Metanephros (tissue), 1 donor: ENCODE results near the gene MYCT1. TPM values are rescaled to one million over a fixed set of nuclear protein-coding genes. Genes with fewer than 3 reads are reported as not detected.

Experiments used
- total RNA-seq: library from RNA; depleted of rRNA; stranded (reverse); fragments of >200 nt; gene quantifications from one replicate; pipeline ENCODE4 v1.2.3, GENCODE V29; 2014

MYCT1 gene
- 15.0 TPM for total RNA-seq

DNA sequence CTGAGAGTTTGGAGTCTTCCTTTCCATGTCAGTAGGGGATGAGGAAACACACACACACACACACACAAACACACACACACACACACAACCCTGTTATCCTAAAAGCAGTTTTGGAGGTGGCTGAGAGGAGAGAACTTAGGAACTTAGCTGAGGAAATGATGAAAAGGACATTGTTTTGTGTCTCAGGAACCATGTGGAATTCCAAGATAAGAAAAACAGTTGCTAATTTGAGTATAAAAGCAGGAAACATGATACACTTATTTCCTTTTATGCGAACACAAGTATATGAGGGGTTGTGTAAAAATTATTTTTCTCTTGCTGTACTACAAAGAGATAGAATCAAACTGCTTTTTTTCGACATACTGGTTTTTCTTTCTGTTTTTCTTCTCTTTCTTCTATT is at the start of gene MYCT1:
MYCT1 (plus strand) TSS at position 264 of the 400 bp plus-strand sequence; CDS start at position 270, 6 bp downstream.

DNA sequence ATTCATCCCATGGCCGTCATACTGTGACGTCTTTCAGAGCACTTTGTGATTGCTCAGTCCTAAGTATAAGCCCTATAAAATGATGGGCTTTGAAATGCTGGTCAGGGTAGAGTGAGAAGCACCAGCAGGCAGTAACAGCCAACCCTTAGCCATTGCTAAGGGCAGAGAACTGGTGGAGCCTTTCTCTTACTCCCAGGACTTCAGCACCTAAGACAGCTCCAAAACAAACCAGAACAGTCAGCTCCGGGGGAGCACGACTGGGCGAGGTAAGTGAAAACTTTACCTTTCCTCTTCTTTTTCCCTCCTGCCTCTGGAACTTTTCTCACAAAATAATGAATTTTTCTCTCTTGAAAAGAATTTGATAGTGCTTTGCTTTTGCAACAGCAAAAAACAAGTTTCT is 53.0 kb downstream of the MYCT1 start, which contains the start of gene VIP:
VIP (plus strand) TSS at position 104 of the 400 bp plus-strand sequence. CDS start 1,381 bp downstream, outside the sequence.

Other genes starting within 250 kb of the MYCT1 start
- 304 TPM for gene SYNE1, start 60.5 kb upstream of the MYCT1 start, total RNA-seq
- gene VIP, start 52.9 kb downstream of the MYCT1 start, total RNA-seq = 0.23 TPM